Measurements from ENCODE around the gene EIF2B2.
A peak's percentile ranks its signal among the peaks of the same experiment; 100 is the strongest.
"Not testable (repeated sequence)": the region's sequence is repeated elsewhere in the genome, so short reads cannot be mapped to it uniquely, and the experiment has no call there.

The EIF2B2 gene

DNA sequence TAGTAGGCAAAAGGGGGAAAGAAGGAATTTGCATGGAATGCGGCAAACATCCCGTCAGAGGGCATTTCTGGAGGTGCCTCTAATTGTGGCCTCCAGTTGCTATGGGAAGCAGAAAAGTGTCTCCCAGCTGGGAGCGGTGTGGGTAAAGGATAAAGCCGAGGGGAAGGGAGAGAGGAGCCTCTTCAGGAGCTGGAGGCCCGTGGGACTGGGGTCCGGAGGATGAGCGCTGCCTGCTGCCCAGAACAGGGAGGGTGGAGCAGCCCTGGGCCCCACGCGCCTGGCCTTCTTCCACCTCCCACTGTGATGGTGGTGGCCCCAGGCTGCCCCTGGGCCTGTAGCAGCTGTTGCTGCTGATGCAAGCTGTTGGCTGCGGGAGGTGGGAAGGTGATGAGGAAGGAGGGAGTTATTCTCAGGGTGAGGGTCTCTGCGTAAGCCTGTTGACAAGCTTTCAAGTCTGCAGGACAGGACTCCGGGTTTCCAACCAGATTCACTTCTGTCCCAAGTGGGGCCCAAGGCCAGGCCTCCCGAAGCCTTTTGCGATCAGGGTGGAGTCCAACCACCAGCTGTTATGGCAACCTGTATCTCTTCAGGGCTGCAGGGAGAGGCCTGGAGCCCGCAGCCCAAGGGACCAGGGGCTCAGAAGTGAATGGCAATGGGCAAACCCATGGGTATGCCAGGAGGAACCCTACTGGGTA, 28.2 kb upstream of the EIF2B2 start:
- DNase-seq (ENCODE audit: low read depth) = no peak

DNA sequence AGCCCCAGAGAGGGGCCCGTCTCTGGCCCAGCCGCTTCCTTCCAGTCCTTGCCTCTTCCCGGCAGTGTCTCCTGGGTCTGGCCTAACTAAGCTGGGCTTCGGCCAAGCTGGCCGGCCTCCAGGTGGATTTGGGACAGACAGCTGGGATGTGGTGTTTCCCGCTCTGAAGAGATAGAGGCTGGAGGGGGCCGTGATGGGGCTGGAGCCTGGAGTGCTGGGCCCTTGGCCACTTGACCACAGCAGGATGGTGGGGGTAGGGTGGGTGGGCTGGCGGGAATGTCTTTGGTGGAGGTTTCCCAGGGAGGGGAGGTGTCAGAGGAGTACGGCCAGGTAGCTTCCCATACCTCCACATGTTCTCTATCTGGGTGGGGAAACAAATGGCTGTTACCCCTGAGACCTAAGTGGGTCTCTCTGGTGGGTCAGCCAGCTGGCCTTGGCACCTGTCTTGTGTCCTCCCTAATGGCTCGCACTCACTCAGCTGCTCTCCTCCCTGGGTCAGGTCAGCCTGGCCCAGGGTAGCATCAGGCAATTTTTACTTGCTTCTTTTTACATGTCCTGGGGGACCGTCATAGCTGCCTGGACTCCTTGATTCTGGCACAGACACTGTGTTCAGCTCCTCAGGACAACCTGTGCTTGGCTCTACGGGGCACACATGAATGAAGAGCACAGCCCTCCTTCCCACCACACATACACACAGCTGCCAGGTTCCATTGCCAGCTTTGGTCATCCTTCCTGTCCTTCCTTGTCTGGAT, 27.5 kb upstream of the EIF2B2 start:
- no peak for DNase-seq (ENCODE audit: low read depth)

DNA sequence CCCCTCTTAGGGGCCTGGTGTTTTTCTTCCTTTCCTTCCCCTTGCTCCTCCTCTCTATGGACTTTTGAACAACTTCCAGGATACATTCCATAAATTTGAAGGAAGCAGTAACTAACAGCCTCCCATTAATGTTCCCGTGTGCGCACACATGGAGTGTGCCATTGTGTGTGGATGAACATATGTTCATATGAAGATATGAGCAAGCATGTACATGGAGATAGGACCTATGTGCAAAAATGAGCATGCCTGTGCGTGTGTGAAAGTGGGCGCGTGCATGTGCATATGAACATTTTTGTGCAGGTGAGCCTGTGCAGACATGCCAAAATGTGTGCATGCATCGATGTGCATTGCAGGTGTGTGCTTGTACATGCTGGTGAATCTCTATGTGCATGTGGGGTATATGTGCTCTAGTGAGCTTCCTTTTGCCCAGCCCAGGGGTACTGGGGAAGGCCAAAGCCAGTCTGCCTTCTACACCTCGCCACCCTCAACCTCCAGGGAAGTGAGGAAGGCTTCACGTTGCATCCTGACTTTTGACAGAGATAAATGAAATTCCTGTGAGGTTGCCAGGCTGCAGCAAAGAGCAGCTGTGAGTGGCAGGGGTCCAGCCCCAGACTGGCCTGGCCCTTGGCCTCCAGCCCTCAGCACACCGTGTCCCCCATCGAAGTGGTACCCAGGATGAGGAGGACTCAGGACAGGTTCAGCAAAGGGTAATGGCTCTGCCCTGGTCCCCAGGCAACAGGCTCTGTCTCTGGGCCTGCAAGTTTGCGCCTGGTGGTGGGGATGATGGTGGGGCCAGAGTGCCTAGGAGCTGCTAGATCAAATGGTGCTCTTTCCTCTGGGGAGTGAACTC, 26.2 kb upstream of the EIF2B2 start:
- DNase-seq (ENCODE audit: low read depth) = no peak

DNA sequence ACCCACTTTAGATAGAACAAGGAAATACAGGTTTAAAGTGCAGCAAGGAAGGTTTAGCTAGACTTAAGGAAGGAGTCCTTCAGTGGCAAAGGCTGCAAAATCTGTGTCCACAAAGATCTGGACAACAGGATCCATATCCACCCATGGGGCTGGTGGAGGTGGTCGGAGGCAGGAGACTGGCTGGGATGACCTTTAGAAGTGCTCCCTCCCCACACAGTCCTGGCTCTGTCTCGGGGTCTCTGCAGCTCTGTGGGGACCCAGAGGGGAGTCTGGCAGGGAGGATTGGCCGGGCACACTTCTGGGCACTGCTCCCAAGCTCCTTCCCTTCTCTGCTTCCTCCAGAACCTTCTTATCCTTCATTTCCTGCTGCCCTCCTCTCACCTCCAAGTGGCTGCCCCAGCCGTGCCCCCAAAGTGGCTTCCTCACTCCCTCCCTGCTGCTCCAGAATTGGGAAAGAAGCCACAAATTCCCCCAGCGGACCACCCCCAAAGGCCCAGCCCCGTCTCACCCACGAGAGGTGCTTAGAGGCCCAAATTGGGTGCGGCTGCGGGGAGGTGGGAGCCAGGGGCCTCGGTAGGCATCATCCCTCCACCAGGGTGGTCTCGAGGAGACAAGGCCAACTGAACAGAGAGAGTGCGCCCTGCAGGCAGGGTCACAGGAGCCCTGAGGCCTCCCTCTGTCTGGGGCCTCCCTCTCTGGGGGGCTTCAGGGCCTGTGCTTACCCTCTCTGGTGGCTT, 25.4 kb upstream of the EIF2B2 start:
- no peak for DNase-seq (ENCODE audit: low read depth)

DNA sequence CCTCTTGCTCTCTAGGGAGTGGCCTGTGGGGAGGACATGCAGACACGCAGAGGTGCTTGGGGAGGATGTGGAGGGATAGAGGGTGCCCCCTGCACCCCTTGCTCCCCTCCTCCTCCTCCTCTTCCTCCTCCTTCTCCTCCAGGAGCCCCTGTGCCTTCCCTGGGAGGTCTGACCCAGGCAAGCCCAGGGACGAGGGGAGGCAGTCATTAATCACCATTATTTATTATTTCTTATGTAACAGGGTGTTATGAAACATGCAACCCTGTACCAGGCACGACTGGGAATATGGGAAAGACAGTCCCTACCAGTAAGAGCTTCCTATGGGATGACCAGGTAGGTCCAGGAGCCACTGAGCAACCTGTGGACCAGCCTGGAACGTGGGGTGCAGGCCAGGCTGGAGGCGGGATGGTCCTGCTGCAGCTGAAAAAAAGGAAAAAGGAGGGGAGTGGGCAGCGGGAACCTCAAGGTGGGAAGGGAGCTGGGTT, 24.8 kb upstream of the EIF2B2 start:
- no peak for DNase-seq (ENCODE audit: low read depth)

DNA sequence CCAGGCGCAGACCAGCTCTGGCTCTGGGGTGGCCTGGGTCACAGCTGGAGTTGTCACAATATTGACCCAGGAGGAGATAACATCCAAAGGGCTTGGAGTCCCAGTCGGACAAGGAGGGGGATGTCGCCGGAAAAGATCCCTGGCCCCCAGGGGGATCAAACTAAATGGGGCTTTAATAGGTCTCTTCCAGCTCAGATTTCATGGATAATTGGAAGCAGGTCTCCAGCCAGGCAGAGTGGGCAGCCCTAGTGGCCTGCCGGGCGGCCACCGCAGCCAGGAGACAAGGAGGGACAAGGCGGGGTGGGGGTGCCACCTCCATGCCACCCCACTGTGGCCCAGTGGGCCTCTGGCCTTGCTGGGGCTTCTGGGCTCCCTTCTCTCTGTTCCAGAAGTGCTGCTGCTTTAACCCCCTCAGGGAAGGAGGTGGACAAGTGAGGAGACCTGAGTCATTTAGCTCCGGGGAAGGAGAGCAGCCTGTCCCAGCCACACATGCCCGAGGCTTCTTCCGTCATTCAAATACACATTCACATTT, 24.2 kb upstream of the EIF2B2 start:
- no peak for DNase-seq (ENCODE audit: low read depth)

DNA sequence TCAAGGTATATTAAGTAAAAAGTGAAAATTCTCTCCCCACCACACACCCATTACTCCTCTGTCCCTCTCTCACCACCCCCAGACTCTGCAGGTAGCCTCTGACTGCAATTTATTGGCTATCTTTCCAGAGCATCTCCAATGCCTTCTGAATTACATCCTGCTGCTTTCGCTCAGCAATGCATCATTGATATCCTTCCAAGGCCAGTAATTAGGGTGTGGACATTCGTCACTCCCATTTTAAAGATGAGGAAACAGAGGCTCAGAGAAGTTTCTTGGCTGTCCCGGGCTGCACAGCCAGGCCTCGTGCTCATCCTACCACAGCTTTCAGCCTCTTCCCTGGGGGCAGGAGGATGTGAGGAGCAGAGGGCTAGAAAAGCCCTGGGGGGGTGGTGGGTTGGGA, 23.7 kb upstream of the EIF2B2 start:
- no peak for DNase-seq (ENCODE audit: low read depth)

DNA sequence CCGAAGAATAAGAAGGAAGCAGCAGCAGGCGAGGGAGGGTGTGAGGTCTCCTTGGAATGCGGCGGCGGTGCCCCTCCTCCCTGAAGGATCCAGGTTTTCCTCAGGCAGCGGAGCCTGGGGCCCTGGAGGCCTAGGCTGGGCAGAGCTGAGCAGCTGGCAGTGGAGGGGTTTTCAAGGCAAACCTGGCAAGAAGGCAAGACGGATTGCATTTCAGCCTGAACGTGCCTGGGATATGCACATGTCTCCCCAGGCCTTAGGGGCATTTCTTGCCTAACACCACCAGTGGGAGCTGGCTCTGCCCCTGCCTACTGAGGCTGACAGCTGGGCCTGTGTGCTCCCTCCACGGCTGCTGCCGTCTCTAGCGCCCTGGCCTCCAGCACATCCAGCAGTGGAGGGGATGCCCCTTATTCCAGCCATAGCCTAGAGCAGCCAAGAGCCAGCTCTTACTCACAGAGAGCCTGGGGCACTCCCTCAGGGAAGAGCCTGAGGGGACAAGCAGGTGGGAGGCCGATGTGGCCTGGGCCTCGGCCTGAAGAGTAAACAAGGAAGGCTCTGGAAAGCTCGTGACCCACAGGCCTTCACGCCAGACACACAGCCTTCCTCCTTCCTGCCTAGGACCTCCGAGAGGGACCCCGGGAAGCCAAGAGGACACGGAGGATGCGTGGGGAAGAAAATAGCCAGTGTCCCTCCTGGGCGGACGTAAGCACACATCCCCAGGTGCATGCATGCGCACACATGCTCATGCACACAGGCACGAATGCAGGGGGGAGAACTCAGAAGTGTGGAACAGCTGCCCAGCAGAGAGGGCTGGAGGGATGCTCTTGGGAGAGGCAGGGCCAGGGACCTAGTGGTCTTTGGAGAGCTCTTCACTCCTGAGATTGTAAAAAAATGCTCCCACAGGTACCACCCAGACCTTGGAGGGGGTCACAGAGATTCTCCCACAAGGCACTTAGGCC, 23.0 kb upstream of the EIF2B2 start:
- DNase-seq (ENCODE audit: low read depth) = peak; percentile 46

DNA sequence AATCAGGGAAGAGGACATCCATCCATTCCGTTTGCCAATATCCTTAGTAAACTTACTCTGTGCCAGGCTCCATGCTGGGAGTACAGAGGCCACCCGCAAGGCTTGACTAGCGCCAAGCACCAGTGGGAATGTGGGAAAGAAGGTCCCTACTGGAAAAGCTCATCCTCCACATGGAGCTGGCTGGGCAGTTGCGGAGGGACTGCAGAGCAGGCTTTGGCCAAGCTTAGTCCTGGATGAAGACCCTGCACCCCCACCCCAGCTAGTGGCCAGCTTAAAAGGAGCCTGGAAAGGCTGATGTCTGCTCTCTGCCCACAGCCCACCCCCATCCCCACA, 22.4 kb upstream of the EIF2B2 start:
- DNase-seq (ENCODE audit: low read depth) = no peak

DNA sequence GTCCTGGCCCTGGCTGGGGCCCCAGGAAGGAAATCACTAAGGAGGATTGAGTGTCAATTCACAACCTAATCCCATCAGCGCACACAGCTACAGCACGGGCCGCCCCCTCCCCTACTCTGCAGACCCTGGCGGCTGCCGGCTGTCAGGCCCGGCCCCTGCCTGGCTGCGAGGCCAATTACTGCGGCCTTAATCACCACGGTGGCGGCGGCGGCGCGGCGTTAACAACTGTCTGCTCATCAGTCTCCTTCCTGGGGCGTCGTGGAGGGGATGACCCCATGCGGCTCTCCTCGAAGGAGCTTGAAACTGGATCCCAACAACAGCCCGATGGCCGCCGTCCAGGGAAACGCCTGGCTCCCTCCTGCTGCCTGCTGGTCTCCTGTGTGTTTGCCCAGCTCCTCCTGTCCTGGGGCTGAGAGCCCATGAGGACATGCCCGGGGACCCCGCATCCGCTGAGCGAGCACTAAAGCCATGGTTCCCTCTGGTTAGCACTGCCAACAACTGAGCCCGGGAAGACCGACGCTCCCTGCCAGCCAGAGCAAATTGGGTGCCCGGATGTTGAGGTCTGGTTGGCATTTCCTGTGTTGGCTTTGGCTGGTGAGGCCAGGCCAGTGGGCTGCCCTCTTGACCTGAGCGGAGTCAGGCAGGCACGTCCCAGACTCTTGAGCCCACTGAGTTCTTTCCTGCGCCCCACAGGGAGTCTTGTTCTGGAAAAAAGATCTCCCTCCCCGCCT, 21.8 kb upstream of the EIF2B2 start:
- peak; percentile 71 for DNase-seq (ENCODE audit: low read depth)

DNA sequence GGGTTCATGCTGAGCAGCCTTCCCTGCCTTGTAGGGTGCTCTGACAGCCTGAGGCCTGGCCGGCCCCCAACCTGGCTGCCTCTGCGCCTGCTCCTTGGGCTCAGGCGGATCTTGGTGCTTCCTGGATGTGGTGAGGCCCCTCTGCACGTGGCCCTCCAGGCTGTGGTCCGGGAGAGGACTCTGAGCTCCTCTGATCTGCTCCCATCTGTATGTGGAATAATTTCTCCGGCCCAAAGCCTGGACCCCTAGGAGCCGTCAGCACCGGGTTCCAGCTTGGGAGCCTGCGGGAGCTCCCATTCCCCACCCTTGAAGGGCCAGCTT, 21.3 kb upstream of the EIF2B2 start:
- DNase-seq (ENCODE audit: low read depth) = no peak

DNA sequence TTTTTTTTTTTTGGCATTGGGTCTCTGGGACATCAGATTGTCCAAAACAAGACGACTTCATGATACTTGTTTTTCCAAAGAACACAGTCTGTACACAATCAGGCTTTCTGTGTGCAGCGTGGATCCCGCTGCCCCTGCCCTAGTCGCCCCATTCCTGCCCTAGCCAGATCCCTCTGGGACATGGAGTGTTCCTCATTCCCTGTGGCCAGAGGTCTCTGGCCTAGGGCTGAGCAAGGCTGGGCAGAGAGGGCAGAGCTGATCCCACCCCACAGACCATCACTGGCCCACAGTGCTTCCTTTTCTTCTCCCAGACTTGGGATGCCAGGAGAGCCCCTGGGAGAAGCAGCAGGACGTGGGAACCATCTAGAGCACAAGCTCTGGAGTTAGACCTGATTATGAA, 20.9 kb upstream of the EIF2B2 start:
- DNase-seq (ENCODE audit: low read depth) = no peak

DNA sequence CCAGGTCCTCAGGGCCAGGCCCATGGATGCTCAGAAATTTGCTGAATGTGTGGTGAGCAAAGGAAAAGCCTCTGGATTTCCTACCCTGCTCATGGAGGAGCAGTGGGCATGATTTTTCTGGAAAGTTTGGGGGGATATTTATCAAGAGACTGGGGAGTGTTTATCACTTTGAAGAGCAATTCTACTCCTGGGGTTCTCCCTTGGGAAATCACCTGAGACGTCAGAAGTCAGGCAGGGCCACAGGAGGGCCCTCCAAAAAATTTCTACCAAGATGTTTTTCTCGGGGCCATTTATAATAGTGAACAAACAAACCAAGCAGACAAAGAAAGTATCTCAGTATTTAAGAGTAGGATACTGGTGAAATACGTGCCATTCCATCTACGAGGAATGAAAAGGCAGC, 20.1 kb upstream of the EIF2B2 start:
- no peak for DNase-seq (ENCODE audit: low read depth)

DNA sequence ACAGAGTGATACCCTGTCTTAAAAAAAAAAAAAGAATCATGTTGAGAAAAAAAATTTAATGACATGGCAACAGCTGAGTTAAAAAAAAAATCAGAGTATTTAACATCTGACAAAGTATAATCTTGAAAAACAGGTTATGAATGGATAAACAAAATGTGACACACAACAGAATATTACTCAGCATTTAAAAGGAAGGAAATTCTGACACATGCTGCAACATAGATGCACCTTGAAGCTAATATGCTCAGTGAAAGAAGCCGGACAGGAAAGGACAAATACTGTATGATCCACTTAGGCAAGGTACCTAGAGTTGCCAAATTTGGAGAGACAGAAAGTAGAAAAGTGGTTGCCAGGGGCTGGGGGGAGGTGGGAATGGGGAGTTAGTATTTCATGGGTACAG, 19.4 kb upstream of the EIF2B2 start:
- no peak for DNase-seq (ENCODE audit: low read depth)

DNA sequence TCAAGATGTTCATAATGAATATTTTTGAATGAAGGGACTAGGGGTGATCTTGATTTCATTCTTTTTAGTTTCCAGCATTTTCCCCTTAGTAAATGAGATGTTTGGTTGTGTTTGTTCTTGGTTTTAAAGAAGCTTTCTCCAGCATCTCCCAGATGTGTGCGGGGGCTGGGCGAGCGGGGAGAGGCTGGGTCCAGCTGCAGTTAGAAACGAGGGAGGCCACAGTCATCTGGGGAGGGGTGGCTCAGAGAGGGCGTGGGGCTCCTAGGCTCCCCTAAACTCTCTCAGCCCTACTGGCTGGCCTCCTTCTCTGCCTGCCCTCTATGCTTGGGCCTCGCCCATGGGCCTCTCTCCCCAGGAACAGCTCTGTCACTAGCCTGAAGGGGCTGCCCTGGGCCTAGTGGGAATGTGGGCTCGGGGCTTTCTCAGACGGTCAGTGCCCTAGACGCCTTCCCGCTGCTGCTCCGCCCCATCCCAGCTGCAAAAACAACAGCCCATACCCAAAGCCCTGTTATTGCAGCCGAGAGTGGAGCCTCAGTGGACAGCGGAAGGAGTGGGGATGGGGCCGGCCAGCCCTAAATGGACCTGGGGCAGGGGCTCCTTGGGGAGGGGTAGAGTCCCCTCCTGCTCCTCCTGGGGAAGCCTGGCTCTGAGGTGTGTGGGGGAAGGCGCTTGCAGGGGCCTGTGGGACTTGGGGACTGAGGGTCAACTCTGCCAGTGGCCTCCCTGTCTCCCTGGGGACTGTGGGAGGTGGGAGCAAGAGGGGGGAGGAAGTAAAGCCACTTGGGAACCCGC, 18.3 kb upstream of the EIF2B2 start:
- DNase-seq (ENCODE audit: low read depth) = no peak

DNA sequence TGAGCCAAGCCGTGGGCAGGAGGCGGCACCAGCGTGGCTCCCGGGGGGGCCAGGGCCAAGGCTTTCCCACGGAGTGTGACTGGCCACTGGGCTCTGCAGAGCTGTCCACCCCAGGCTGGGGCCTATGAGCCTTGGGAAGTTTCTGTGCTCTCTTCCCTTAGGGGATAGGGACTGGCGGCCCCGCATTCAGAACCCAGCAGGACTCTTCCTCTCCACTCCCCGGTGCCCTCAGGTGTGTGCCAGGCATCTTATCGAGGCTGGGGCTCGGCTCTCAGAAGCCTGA, 17.8 kb upstream of the EIF2B2 start:
- DNase-seq (ENCODE audit: low read depth) = no peak

DNA sequence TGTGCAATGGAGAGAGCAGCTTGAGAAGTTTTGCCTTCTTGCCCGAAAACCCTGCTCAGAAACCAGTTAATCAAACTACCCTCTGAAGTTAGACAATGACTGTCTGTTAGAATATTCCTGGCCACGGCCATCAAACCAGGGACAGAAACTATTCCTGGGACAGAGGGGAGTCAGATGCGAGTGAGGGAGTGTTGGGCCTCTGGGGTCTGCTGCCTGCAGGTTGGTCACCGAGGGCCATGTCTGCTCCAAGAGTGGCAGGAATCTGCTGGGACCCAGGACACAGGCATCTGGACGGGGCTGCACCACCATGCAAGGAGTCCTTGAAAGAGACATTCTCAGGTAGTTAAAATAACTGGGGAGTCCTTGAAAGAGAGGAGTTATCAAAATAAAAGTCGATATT, 16.9 kb upstream of the EIF2B2 start:
- DNase-seq (ENCODE audit: low read depth) = no peak

DNA sequence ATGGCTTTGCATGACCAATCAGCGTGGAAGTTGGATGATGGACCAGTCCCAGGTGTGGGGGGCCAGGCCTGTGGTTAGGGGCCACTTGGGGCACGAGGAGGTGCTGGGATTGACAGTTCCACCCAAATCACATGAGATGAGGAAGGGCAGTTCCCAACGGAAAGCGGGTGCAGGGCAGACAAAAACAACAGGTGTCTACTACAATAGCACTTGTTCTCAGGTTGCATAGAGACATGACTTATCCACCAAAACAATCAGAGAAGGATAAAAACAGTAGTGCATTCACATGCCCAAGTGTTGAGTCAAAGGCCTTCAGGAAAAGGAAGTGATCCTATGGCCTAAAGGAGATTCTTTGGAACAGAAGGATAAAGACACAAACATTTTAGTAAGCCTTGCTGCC, 14.6 kb upstream of the EIF2B2 start:
- peak; percentile 75 for DNase-seq (ENCODE audit: low read depth)

DNA sequence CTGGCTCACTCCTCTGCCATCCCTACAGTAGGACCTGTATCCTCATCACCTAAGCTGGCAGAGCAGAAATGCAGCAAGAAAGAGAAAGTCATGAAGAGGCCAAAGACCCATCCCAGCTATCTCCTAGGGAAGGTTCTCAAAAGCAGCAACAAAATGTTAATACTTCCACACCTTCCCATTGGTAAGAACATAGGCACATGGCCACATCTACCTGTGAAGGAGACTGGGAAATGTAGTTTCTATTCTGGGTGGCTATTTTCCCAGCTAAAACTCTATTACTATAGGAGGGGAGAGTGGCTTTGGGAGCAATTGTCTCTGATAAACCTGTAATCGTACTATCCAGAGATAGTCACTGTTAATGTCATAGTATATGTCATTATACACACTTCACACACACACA, 13.7 kb upstream of the EIF2B2 start:
- no peak for DNase-seq (ENCODE audit: low read depth)

DNA sequence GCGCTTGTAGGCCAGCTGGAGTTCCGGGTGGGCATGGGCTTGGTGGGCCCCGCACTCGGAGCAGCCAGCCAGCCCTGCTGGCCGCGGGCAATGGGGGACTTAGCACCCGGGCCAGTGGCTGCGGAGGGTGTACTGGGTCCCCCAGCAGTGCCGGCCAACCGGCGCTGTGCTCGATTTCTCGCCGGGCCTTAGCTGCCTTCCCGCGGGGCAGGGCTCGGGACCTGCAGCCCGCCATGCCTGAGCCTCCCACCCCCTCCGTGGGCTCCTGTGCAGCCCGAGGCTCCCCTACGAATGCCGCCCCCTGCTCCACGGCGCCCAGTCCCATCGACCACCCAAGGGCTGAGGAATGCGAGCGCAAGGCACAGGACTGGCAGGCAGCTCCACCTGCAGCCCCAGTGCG, 8.5 kb upstream of the EIF2B2 start:
- not testable (repeated sequence) for DNase-seq (ENCODE audit: low read depth)

All from iris pigment epithelial cell (primary cell).